Measurements from ENCODE around the gene GREM2.
A peak's percentile ranks its signal among the peaks of the same experiment; 100 is the strongest.

Gene GREM2

DNA sequence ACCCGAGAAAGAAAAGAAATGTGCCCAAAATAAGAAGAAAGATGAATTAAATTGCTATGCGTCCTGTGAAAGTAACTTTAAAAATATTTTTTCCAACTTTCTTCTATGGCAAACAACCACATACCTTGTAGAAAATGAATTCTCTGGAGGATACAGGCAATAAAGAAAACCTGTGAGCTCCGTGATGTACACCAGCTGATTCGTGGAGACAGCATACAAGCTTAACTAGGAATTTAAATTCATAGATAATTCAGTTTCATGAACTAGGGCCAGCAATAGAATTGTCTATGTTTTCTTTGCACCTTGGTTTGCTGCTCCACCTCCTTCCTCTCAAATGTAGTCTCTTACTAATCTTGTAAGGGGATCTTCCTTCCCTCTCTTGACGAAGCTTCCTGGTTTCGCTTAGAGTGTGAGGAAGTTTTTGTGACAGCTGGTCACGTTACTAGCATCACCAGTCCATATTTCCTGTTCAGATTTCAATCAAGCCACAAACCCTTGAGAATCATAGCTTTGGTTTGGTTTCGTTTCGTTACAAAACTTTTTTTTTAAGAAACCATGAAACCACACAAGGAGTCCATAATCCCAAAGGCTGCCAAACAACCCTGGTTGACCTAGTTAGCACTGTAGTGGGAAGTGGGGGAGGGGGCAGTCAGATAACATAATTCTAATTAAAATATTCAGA lies 35.8 kb downstream of the GREM2 start:
- no peaks in the 10 kb centered on the region for H3K27me3 ChIP-seq (ENCODE audit: insufficient read depth, poor library complexity, severe bottlenecking)
- TF ChIP-seq POLR2AphosphoS5 (IDR thresholded peaks at IDR 0.05; ENCODE audit: low read depth) (no peak), GABPA (IDR thresholded peaks at IDR 0.05; ENCODE audit: low read depth) (no peak), SPI1 (IDR thresholded peaks at IDR 0.05; ENCODE audit: borderline replicate concordance, low read depth) (peak; percentile 17; the same call in 1 of the 2 replicates)
- peak in 1 of 2 experiments; percentile 50 for DNase-seq (ENCODE audit: low read depth in 1 of 2, low spot score in 1 of 2)
- no peak overlapping the region for H3K4me3 ChIP-seq (replicated peaks; ENCODE audit: insufficient read depth, low read length)
- no peak overlapping the region for H3K27ac ChIP-seq (replicated peaks)

DNA sequence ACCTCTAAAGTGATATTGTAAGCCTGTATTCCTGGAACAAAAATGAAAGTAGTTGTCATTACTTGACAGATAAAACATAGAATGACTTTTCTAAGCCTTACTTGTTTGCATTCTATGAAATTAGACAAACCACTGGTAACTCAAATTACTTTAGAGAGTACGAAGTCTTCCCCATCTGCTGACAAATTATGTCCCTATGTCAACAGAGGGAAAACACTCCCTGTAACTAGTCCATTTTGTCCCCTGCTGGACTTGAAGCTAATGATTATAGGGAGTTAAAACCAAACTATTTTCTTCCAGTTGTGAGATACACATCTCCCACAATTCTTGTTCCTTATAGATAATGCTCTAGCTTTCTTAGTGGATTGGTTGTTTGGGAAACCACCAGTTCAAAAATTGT lies 39.6 kb downstream of the GREM2 start:
- Histone ChIP-seq H3K27ac (replicated peaks) (no peak overlapping the region), H3K27me3 (ENCODE audit: insufficient read depth, poor library complexity, severe bottlenecking) (no peaks in the 10 kb centered on the region), H3K4me3 (replicated peaks; ENCODE audit: insufficient read depth, low read length) (no peak overlapping the region)
- no peak for DNase-seq (ENCODE audit: low read depth in 1 of 2, low spot score in 1 of 2)
- TF ChIP-seq GABPA (IDR thresholded peaks at IDR 0.05; ENCODE audit: low read depth) = no peak
- TF ChIP-seq, protein P1, sequence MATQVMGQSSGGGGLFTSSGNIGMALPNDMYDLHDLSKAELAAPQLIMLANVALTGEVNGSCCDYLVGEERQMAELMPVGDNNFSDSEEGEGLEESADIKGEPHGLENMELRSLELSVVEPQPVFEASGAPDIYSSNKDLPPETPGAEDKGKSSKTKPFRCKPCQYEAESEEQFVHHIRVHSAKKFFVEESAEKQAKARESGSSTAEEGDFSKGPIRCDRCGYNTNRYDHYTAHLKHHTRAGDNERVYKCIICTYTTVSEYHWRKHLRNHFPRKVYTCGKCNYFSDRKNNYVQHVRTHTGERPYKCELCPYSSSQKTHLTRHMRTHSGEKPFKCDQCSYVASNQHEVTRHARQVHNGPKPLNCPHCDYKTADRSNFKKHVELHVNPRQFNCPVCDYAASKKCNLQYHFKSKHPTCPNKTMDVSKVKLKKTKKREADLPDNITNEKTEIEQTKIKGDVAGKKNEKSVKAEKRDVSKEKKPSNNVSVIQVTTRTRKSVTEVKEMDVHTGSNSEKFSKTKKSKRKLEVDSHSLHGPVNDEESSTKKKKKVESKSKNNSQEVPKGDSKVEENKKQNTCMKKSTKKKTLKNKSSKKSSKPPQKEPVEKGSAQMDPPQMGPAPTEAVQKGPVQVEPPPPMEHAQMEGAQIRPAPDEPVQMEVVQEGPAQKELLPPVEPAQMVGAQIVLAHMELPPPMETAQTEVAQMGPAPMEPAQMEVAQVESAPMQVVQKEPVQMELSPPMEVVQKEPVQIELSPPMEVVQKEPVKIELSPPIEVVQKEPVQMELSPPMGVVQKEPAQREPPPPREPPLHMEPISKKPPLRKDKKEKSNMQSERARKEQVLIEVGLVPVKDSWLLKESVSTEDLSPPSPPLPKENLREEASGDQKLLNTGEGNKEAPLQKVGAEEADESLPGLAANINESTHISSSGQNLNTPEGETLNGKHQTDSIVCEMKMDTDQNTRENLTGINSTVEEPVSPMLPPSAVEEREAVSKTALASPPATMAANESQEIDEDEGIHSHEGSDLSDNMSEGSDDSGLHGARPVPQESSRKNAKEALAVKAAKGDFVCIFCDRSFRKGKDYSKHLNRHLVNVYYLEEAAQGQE (IDR thresholded peaks at IDR 0.05; ENCODE audit: insufficient replicate concordance, low read depth) = no peak

DNA sequence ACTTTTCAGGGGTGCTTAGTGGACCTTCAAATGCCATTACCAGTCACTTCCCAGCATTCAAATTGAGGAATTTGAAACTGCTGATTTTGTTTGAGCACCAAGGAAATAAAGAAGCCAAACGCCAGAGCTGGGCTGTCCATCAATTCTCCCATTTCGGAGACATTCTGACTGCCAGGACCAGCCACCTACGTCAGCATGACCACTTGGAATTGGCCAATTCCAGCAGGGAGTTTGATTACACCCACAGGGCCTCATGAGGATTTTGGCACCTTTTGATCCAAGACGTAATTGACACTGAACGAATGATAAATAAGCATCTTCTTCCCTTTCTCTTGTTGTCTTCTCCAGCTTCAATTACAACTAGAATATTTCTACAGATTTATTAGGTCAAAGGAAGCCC lies 40.2 kb downstream of the GREM2 start:
- Histone ChIP-seq H3K27ac (replicated peaks) (no peak overlapping the region), H3K4me3 (replicated peaks; ENCODE audit: insufficient read depth, low read length) (no peak overlapping the region), H3K27me3 (ENCODE audit: insufficient read depth, poor library complexity, severe bottlenecking) (no peaks in the 10 kb centered on the region)
- TF ChIP-seq SPI1 (IDR thresholded peaks at IDR 0.05; ENCODE audit: borderline replicate concordance, low read depth) (no peak), GABPA (IDR thresholded peaks at IDR 0.05; ENCODE audit: low read depth) (no peak), POLR2AphosphoS5 (IDR thresholded peaks at IDR 0.05; ENCODE audit: low read depth) (no peak)
- TF ChIP-seq, protein P2, sequence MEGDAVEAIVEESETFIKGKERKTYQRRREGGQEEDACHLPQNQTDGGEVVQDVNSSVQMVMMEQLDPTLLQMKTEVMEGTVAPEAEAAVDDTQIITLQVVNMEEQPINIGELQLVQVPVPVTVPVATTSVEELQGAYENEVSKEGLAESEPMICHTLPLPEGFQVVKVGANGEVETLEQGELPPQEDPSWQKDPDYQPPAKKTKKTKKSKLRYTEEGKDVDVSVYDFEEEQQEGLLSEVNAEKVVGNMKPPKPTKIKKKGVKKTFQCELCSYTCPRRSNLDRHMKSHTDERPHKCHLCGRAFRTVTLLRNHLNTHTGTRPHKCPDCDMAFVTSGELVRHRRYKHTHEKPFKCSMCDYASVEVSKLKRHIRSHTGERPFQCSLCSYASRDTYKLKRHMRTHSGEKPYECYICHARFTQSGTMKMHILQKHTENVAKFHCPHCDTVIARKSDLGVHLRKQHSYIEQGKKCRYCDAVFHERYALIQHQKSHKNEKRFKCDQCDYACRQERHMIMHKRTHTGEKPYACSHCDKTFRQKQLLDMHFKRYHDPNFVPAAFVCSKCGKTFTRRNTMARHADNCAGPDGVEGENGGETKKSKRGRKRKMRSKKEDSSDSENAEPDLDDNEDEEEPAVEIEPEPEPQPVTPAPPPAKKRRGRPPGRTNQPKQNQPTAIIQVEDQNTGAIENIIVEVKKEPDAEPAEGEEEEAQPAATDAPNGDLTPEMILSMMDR (IDR thresholded peaks at IDR 0.05; ENCODE audit: insufficient read depth, low read length) = no peak
- TF ChIP-seq, protein P1 (IDR thresholded peaks at IDR 0.05; ENCODE audit: insufficient replicate concordance, low read depth) = no peak
- DNase-seq (ENCODE audit: low read depth in 1 of 2, low spot score in 1 of 2) = no peak

DNA sequence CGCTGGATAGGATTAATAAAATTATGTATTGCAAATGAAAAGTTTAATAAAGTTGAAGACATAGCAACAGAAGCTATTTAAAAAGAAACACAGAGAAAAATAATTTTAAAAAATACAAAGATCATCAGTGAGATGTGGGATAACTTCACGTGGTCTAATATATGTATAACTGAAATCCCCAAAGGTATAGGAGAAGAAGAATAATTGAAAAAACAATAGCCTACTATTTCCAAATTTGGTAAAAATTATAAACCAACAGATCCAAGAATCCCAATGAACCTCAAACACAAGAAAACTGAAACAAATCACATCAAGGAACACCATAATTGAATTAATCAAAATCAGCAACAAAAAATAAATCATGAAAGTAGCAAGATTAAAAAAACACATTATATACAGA lies 44.9 kb downstream of the GREM2 start:
- H3K4me3 ChIP-seq (replicated peaks; ENCODE audit: insufficient read depth, low read length) = no peak overlapping the region
- TF ChIP-seq, protein P2 (IDR thresholded peaks at IDR 0.05; ENCODE audit: insufficient read depth, low read length) = no peak
- TF ChIP-seq, protein P1 (IDR thresholded peaks at IDR 0.05; ENCODE audit: insufficient replicate concordance, low read depth) = no peak
- TF ChIP-seq GABPA (IDR thresholded peaks at IDR 0.05; ENCODE audit: low read depth) (no peak), POLR2AphosphoS5 (IDR thresholded peaks at IDR 0.05; ENCODE audit: low read depth) (no peak), SPI1 (IDR thresholded peaks at IDR 0.05; ENCODE audit: borderline replicate concordance, low read depth) (no peak)
- no peak for DNase-seq (ENCODE audit: low read depth in 1 of 2, low spot score in 1 of 2)
- H3K27me3 ChIP-seq (ENCODE audit: insufficient read depth, poor library complexity, severe bottlenecking) = no peaks in the 10 kb centered on the region
- H3K27ac ChIP-seq (replicated peaks) = no peak overlapping the region

All from HL-60 (cell line).